Dermis microvascular lymphatic vessel endothelial cell (primary cell): ENCODE results near the gene ITPKA. TPM values are rescaled to one million over a fixed set of nuclear protein-coding genes. Genes with fewer than 3 reads are reported as not detected.
A peak's percentile ranks its signal among the peaks of the same experiment; 100 is the strongest.

ENCODE experiments used
- DNase-seq, 2 donors: peaks; one replicate each; pipeline versions ENCODE4 v3.0.0 to v3.0.0-alpha.2; 2010; ENCODE audit warnings: low read depth in 2 of 2
- total RNA-seq: library from RNA; depleted of rRNA; stranded (reverse); fragments of >200 nt; gene quantifications from 2 replicates; pipeline ENCODE4 v1.2.1, GENCODE V29; 2014

ITPKA gene
- total RNA-seq, 1 donor from 2014 or later = 0.90 TPM

DNA sequence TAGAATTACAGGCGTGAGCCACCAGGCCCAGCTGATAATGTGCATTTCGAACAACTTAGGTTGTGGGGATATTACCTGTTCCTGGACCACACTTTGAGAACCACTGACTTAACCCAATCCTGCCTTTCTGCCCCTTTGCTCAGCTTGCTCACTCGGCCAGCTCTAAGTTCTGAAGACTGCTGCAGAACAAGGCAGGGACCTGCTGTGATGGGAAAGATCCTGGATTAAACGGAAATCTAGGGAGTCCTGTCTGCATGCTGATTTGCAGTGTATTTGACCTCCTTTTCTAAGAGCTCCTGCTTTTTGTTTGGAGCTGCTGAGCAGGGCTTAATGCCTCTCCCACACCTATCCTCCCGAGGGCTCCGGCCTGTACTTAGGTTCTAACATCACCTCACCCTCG, 17.1 kb downstream of the ITPKA start:
- no peak for DNase-seq

DNA sequence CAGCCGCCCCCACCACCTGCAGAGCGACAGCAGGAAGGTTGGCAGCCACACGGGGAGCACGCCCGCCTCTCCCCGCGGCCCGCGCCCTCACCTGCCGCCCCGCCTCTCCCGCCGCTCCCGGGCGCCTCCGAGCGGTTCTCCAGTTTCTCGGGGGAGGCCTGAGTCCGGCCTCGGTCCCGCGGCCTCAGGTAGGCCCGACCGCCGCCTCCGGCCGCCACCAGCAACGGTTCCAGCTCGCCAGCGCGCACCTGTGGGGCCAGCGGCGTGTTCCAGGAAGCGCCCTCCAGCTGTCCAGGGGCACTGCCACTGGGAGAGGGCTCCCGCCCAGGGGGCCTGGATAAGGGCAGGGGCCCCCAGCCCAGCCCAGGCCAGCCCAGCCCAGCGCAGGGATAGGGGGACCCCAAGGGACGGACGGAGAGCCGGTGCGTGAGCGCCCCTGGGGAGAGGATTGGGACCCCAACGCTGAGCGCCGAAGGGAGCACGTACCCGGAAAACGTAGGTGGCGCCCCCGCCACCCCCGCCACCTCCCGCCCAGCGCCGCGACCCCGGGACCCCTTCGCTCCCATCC, 17.7 kb downstream of the ITPKA start:
- no peak for DNase-seq

DNA sequence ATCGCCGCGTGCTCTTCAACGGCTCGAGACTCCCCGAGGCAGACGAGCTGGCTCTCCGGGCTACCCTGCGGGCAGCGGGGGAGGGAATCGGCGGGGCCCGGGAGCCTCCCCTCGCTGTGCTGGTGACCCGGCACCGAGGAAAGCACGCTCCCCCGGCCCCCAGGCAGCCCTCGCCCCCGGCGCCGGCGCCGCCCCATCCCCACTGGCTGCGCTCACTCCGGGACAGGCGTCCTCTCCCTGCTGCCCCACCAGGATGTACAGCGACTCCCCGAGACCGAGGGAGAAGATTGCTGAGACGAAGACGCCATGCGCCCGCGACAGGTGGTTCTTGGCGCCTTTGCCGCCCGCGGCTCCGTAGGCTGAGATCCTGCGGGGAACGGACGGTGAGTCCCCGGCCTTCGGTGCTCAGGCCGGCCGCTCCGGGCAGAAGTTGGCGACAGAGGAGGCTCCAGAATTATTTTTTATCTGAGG, 18.3 kb downstream of the ITPKA start:
- no peak for DNase-seq

DNA sequence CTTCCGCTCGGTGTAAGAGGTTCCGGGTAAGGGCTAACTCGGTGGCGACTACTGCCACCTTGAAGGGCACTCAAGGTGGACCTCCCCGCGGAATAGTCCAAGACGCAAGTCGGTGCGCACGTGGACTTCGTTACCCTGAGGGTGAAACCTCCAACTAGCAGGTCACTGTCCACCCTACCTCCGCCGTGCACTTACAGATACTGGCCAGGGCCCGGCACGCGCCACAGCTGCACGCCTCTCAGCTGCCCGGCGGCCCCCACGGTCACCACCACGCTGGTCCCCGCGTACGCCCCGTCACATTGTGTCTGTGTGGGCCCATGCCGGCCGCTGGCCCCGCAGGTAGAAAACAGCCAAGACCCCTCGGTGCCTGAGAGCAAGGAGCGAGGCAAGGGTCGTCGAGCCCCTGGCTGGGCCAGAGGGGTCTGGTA, 18.9 kb downstream of the ITPKA start:
- no peak for DNase-seq

DNA sequence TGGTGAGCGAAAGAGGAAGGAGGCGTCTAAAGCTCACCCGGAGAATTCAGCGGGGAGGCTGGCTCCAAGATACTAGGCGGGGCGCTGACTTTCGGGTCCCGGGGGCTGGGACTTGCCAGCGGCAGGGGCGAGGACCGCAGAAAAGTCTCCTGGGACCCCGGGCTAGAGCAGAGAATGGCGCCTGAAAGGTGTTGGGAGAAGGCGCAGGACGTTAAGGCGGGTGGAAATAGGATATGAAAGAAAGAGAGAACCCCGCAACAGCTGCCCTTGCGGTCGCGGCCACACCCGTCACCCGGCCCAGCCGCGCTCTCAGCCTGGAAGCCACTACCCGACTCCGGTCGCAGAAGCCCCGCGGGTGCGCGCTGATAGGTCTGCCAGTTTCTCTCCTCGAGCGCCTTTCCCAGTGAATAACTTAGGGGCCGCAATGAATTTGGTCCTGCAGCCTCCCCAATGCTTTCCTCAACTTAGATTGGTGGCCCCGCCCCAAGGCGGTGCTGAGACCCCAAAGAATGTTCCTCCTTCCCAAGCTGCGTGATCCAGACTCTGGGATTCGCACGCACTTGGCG, 19.3 kb downstream of the ITPKA start:
- no peak for DNase-seq

DNA sequence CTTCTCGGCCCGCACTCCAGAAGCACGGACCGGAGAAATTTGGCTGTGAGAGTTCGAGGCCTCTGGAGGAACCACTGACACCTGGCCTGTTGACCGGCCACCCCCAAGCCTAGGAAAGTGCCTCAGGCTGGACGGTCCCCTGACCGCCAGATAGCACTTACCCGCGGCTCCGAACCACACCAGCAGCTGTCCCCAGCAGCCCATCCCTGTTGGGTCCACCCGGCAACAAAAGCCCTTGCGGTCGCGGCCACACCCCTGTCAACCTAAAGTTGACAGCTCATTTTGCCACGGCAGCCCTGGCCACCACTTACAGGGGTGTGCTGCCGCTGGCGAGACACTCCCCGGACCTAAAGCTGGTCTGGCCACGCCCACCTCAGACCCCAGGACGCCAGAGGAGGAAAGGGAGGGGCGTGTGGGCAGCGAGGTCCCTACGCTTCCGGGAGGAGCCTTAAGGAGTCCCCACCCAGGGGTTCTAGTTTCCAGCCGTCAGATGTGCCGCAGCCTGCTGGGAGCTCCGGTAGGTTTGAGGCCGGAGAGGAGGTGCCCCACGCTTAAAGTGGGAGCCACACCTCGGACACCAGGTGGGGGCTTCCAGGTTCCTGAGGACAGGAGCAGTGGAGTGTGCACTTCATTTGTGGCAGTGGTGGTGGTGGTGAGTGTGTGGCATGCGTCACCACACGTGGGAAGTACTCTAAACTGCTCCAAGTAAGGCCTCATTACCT, 20.0 kb downstream of the ITPKA start, which contains the start of gene LTK:
TSS of gene LTK (minus strand) at position 322 of the 722 bp plus-strand sequence. CDS start at position 204, 118 bp downstream.
- DNase-seq = no peak

DNA sequence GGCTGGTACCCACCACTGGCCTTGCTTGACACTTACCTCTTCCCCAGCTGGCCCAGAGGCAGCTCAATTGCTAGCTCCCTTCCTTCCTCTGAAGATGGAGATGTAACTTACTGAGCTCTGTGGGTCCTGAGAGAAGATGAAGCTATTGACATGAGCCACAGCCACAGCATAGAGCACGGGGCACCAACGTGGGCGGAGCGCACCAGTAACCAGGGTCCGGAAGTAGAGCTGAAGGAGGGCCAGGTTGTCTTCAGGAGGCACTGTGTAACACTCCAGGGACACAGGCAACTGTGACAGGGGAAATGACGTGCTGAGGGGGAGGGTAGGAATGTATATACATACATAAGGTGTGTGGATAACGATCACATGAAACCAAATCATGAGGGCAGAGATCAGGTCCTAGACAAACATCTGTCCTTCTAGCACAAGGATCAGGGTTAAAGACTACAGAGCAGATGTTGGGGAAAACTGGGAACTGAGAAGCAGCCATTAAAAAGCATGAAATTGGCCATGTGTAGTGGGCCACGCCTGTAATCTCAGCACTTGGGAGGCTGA, 24.3 kb downstream of the ITPKA start:
- no peak for DNase-seq

DNA sequence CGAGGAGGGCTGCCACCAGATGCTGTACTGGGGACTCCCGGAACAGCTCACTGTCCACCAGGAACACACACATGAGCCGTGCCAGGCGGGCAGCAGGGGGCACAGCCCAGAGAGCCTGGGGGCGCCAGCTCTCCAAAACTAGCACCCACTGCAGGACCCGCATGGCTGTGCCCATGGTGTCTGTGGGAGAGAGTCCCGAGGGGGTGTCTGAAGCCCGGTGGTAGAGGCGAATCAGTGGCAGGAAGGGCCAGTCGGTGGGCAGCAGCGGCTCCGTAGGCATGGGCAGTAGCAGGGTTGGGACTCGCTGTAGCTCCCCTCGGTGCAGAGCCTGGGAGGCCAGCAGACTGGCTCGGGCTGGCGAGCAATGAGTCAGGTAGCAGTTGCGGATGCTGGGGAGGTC, 27.0 kb downstream of the ITPKA start:
- no peak for DNase-seq

DNA sequence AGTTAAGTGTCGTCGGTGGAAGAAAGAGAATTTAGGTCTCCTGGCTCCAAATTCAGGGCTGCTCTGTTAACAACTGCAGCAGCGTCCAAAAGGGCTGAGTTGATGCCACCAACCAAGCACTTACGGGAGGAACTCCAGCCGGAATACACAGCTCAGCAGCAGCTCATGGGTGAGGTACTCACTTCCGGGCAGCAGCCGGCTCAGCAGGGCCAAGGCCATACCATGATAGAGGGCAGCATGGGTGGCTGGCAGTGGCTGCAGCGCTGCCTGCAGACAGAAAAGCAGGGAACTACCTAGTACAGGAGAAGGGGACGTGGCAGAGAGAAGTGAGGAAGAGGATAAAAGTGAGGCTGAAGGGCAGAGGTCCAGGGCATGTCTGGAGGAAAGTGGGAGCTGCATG, 27.9 kb downstream of the ITPKA start:
- no peak for DNase-seq

DNA sequence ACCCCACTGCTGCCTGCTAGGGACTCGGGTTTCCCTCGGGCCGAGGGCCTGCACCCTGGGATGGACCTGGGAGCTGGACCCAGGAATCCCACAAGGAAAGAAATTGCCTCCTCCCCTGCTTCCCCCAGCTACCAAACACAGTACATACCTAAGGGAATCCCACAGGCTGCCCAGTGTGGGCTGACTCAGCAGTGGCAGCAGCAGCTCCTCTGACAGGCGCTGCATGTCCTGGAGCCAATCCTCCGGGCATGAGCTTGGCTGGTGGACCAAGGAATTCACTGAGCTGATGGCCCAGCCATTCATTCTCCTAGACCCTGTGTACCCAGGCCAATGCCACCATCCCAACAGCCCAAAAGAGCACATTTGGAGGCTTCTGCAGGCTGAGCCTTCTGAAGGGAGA, 29.4 kb downstream of the ITPKA start:
- DNase-seq = no peak

DNA sequence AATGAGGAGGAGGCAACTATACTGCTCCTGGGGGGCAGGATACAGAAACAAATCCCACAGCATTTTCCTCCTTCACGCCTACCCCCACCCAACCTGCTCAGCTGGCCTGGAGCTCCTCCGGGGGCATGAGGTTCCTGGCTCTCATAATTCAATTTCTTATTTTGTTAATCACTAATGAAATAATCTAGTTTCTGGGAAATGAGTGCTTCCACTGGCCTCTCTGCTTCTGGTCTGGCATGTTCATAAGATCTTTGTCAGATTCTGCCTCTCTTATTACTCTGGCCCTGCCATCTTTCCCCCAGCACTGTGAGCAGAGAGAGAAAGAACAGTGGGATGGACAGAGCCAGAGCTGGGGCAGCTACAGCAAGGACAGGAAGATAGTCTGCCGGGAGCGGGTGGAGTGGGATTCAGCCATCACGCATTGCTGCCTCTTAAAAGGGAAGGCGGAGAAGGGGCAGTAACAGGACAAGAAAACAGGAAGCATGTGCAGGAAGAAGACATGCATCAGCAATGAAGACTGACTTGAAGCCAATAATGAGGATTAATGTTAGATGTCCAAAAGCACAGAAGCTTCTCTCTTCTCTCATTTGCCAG, 36.8 kb downstream of the ITPKA start:
- peak in 1 of 2 donors; percentile 61 for DNase-seq

DNA sequence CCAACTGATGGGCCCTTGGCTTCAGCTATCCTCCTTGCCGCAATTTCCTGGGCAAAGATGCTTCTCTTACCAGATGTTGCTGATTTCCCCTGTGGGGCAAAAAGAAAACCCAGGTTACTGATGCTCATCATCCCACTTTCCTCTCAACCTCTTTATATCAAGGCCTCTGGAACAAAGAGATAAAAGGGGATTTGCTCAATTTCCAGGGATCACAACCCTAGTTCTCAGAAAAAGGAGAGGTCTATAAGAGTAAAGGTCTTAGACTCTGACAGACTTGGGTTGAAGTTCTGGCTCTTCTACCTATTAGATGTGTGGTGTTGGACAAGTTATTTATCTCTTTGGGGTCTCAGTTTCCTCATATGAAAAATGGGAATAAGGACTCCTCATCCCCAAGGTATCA, 41.9 kb downstream of the ITPKA start:
- no peak for DNase-seq

DNA sequence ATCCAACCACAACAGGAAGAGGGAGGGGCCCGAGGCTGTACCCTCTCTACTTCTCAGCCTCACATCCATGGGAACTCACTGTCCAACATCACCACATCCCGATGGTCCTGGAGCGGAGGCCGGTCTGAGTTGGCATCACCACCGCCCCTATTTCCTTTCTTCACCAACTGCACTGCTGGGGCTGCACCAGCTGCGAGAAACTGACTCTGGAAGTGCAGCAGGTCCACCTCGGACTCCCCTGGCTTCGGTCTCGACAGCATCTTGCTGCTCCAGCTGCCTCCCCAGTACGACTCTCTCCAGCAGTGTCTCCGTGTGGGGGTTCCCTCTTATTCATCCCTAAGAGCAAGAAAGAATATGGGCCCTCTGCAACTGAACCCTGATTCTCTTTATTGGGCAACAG, 43.2 kb downstream of the ITPKA start:
- DNase-seq = no peak

DNA sequence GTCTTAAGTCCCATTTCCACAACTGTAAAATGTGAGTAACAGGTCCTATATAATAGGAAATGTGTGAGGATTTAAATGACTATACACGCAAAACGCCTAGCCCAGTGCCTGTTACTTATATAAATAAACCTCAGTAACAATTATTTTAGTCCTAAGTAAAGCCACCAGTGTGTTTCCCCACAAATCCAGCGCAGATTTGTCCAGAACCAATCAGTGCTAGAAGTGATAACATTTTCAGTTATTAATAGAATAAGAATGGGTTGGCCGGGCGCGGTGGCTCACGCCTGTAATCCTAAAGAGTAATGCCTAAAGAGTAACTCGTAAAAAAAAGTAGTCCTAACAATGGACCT, 49.8 kb downstream of the ITPKA start:
- no peak for DNase-seq

DNA sequence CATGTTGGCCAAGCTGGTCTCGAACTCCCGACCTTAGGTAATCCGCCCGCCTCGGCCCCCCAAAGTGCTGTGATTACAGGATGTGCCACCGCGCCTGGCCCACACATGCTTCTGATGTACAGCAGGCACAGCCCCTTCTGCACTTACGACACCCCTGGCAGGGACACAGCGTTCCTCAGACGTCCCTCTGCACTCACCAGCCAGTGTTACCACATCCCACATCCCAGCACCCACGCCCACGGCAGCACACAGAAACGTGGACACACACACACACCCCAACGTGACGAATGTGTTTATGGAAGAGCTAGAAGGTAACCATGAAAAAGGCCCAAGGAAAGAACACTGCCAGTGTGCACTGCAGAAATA, 51.0 kb downstream of the ITPKA start:
- DNase-seq = no peak

DNA sequence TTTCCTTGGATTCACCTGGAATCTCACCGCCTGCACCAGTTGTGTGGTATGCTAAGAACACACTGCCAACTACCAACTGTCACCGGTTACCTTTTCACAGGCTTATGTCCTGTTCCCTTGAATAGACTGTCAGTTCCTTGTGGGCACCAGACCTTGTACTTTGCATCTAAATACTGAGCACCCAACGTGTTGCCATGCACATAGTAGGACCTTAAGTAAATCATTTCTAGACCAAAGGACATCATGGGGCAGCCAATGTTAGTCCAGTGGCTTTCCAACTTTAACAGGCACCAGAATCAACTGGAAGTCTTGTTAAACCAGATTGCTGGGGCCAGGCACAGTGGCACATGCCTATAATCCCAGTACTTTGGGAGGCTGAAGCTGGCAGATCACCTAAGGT, 51.5 kb downstream of the ITPKA start:
- no peak for DNase-seq

DNA sequence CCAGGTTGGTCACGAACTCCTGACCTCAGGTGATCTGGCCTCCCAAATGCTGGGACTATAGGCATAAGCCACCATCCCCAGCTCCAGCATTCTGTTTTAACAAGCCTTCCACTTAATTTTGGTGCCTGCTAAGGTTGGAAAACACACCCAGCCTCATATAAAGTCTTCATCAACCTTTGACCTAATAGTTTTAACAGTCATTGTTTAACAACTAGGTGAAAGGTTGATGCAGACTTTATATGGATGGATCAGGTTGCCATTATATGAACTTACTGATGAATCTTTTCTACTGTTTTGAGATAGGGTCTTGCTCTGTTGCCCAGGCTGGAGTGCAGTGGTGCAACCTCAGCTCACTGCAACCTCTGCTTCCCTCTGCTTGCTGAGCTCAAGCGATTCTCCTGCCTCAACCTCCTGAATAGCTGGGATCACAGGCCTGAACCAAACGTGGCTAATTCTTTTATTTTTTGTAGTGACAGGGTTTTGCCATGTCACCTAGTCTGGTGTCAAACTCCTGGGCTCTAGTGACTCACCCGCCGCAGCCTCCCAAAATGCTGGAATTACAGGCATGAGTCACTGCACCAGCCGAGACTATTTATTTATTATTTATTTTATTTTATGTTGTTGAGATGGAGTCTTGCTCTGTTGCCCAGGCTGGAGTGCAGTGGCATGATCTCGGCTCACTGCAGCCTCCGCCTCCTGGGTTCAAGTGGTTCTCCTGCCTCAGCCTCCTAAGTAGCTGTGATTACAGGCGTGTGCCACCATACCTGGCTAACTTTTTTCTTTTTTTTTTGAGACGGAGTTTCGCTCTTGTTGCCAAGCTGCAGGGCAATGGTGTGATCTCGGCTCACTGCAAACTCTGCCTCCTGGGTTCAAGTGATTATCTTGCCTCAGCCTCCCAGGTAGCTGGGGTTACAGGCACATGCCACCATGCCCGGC, 53.4 kb downstream of the ITPKA start:
- DNase-seq = peak in 1 of 2 donors; percentile 24

DNA sequence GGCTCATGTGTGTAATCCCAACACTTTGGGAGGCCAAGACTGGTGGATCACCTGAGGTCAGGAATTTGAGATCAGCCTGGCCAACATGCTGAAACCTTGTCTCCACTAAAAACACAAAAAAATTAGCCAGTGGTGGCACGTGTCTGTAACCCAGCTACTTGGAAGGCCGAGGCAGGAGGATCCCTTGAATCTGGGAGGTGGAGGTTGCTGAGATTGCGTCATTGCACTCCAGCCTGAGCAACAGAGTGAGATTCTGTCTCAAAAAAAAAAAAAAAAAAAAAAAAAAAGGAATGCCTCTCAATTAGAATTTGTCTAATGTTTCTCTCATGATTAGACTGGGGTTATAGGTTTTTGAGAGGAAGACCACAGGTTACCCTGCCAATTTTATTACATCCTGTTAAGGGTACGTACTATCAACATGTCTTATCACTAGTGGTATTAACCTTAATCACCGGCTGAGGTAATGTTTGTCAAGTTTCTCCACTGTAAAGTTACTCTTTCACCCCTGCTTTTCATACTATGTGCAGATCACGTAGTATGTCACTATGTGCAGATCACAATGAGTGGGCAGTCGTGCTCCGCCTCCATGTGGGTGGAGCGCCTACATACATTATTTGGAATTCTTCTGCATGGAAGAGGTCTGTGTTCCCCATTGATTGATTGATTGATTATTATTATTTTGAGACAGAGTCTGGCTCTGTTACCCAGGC, 56.5 kb downstream of the ITPKA start:
- no peak for DNase-seq
